ENCODE data around the gene DNAJC3.

DNA sequence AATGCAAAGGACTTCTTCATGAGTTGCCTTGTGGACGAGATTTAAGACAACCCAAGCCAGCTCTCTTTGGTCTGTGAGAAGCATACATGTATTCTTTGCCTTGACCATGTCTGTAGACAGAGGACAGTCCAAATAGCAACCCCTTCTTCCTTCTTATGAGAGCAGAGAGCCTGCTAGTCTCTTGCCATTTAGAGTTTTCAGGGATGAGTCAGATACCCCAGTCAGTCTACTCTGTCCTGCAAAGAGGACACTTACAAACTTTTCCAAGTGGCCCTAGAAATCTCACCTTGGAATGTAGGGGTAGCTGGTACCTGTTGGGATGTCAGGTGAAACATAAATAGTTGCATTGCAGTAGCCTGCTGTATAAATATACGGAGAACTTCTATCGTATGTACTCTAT, 36.7 kb downstream of the DNAJC3 start:
- TF ChIP-seq, protein P1, sequence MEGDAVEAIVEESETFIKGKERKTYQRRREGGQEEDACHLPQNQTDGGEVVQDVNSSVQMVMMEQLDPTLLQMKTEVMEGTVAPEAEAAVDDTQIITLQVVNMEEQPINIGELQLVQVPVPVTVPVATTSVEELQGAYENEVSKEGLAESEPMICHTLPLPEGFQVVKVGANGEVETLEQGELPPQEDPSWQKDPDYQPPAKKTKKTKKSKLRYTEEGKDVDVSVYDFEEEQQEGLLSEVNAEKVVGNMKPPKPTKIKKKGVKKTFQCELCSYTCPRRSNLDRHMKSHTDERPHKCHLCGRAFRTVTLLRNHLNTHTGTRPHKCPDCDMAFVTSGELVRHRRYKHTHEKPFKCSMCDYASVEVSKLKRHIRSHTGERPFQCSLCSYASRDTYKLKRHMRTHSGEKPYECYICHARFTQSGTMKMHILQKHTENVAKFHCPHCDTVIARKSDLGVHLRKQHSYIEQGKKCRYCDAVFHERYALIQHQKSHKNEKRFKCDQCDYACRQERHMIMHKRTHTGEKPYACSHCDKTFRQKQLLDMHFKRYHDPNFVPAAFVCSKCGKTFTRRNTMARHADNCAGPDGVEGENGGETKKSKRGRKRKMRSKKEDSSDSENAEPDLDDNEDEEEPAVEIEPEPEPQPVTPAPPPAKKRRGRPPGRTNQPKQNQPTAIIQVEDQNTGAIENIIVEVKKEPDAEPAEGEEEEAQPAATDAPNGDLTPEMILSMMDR (IDR thresholded peaks at IDR 0.05) = no peak
- TF ChIP-seq POLR2A (IDR thresholded peaks at IDR 0.05) = no peak

All from right lobe of liver (tissue), 4 donors.